ENCODE measurements around the gene ARHGEF28. TPM values are rescaled to one million over a fixed set of nuclear protein-coding genes. Genes with fewer than 3 reads are reported as not detected.

The ARHGEF28 gene
- total and polyA plus RNA-seq, 2 of the 13 experiments (the other 11 are each of a cell fraction or from before 2014, with no cell fraction given), result 17.4 to 34.1 TPM

GRCh38 chr5:73792687-73793320 is 166.8 kb downstream of the ARHGEF28 start (continued):
- TF ChIP-seq ZNF788 (CRISPR knock-in tag; IDR thresholded peaks at IDR 0.05; ENCODE audit: borderline replicate concordance), result no peak
- peak; percentile 99 for TF ChIP-seq SMC3 (IDR thresholded peaks at IDR 0.05; ENCODE audit: low read length)
- no peak for TF ChIP-seq ZNF646 (CRISPR knock-in tag; IDR thresholded peaks at IDR 0.05)
- TF ChIP-seq JUND (CRISPR knock-in tag; IDR thresholded peaks at IDR 0.05), result no peak
- no peak for TF ChIP-seq ZBTB38 (CRISPR knock-in tag; IDR thresholded peaks at IDR 0.05)
- no peak for TF ChIP-seq ZFP36 (IDR thresholded peaks at IDR 0.05; ENCODE audit: borderline replicate concordance, low read depth, low read length, partially characterized antibody)
- TF ChIP-seq ZNF776 (CRISPR knock-in tag; IDR thresholded peaks at IDR 0.05), result no peak
- no peak for TF ChIP-seq ZNF672 (CRISPR knock-in tag; IDR thresholded peaks at IDR 0.05)
- TF ChIP-seq TOPORS (CRISPR knock-in tag; IDR thresholded peaks at IDR 0.05), result no peak
- peak; percentile 94 for TF ChIP-seq HNF4A (CRISPR knock-in tag; IDR thresholded peaks at IDR 0.05)
- TF ChIP-seq IRF9 (CRISPR knock-in tag; IDR thresholded peaks at IDR 0.05; ENCODE audit: borderline replicate concordance), result no peak
- TF ChIP-seq ZNF674 (CRISPR knock-in tag; IDR thresholded peaks at IDR 0.05; ENCODE audit: low read depth), result no peak
- no peak for TF ChIP-seq MBD4 (IDR thresholded peaks at IDR 0.05; ENCODE audit: borderline replicate concordance, low read length)
- 0 out of 2 replicates have a peak, but pooled peaks have one; percentile 52 for TF ChIP-seq ZNF335 (CRISPR knock-in tag; IDR thresholded peaks at IDR 0.05)
- TF ChIP-seq SALL2 (CRISPR knock-in tag; IDR thresholded peaks at IDR 0.05), result no peak
- TF ChIP-seq SIN3B (IDR thresholded peaks at IDR 0.05; ENCODE audit: low read length), result peak; percentile 59; the same call in 1 of the 2 replicates
- no peak for TF ChIP-seq THAP9 (CRISPR knock-in tag; IDR thresholded peaks at IDR 0.05; ENCODE audit: borderline replicate concordance)
- no peak for TF ChIP-seq ZNF746 (CRISPR knock-in tag; IDR thresholded peaks at IDR 0.05)
- TF ChIP-seq ZNF275 (CRISPR knock-in tag; IDR thresholded peaks at IDR 0.05; ENCODE audit: borderline replicate concordance), result no peak
